ENCODE measurements around the gene DUSP1.

Gene DUSP1

DNA sequence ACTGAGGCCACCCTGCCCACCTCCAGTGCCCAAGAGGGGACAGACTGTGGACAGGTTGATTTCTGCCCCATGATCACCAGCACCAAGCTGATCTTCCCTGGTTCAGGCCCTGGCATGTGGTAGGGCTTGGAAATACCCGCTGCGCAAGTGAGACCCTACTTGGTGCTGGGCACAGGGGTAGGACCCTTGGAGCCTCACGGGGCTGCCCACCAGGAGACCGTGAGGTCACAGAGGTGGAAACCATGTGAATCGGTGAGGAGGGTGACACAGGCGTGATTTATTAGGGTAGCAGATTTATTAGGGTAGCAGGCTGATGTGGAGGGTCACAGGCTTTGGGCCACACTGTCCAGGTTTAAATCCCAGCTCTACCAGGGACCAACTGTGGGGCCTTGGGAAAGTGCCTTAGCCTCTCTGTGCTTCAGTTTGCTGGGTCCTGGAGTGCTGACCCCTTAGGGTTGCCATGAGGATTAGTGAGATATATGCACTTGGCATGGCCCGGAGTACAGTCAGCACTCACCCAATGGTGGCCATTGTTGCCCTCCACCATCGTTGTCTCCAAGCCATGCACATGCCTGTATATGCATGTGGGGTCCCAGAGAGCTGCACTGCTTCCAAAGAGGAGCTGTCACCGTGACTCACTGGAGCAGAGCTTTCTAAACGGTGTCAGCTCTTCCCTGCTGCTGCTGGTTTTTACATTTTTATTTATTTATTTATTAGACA, 20.9 kb upstream of the DUSP1 start:
- TF ChIP-seq ZNF70 (CRISPR knock-in tag; IDR thresholded peaks at IDR 0.05) (no peak), PPARA (CRISPR knock-in tag; IDR thresholded peaks at IDR 0.05; ENCODE audit: borderline replicate concordance) (no peak), RARB (CRISPR knock-in tag; IDR thresholded peaks at IDR 0.05) (no peak), ZNF565 (CRISPR knock-in tag; conservative IDR thresholded peaks at IDR 0.05; ENCODE audit: low read depth) (no peak), GLIS3 (CRISPR knock-in tag; IDR thresholded peaks at IDR 0.05) (no peak), OSR1 (CRISPR knock-in tag; IDR thresholded peaks at IDR 0.05) (no peak), TCF4 (CRISPR knock-in tag; IDR thresholded peaks at IDR 0.05; ENCODE audit: borderline replicate concordance) (no peak), ESRRG (CRISPR knock-in tag; IDR thresholded peaks at IDR 0.05) (no peak), CSDC2 (CRISPR knock-in tag; IDR thresholded peaks at IDR 0.05) (no peak), ISL1 (CRISPR knock-in tag; IDR thresholded peaks at IDR 0.05) (no peak), ZFP30 (CRISPR knock-in tag; IDR thresholded peaks at IDR 0.05) (no peak)
- TF ChIP-seq, protein P1, sequence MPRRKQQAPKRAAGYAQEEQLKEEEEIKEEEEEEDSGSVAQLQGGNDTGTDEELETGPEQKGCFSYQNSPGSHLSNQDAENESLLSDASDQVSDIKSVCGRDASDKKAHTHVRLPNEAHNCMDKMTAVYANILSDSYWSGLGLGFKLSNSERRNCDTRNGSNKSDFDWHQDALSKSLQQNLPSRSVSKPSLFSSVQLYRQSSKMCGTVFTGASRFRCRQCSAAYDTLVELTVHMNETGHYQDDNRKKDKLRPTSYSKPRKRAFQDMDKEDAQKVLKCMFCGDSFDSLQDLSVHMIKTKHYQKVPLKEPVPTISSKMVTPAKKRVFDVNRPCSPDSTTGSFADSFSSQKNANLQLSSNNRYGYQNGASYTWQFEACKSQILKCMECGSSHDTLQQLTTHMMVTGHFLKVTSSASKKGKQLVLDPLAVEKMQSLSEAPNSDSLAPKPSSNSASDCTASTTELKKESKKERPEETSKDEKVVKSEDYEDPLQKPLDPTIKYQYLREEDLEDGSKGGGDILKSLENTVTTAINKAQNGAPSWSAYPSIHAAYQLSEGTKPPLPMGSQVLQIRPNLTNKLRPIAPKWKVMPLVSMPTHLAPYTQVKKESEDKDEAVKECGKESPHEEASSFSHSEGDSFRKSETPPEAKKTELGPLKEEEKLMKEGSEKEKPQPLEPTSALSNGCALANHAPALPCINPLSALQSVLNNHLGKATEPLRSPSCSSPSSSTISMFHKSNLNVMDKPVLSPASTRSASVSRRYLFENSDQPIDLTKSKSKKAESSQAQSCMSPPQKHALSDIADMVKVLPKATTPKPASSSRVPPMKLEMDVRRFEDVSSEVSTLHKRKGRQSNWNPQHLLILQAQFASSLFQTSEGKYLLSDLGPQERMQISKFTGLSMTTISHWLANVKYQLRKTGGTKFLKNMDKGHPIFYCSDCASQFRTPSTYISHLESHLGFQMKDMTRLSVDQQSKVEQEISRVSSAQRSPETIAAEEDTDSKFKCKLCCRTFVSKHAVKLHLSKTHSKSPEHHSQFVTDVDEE (CRISPR knock-in tag; IDR thresholded peaks at IDR 0.05), result no peak
- TF ChIP-seq, protein P2, sequence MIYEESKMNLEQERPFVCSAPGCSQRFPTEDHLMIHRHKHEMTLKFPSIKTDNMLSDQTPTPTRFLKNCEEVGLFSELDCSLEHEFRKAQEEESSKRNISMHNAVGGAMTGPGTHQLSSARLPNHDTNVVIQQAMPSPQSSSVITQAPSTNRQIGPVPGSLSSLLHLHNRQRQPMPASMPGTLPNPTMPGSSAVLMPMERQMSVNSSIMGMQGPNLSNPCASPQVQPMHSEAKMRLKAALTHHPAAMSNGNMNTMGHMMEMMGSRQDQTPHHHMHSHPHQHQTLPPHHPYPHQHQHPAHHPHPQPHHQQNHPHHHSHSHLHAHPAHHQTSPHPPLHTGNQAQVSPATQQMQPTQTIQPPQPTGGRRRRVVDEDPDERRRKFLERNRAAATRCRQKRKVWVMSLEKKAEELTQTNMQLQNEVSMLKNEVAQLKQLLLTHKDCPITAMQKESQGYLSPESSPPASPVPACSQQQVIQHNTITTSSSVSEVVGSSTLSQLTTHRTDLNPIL (CRISPR knock-in tag; IDR thresholded peaks at IDR 0.05; ENCODE audit: low read depth), result no peak
- TF ChIP-seq, protein P3, sequence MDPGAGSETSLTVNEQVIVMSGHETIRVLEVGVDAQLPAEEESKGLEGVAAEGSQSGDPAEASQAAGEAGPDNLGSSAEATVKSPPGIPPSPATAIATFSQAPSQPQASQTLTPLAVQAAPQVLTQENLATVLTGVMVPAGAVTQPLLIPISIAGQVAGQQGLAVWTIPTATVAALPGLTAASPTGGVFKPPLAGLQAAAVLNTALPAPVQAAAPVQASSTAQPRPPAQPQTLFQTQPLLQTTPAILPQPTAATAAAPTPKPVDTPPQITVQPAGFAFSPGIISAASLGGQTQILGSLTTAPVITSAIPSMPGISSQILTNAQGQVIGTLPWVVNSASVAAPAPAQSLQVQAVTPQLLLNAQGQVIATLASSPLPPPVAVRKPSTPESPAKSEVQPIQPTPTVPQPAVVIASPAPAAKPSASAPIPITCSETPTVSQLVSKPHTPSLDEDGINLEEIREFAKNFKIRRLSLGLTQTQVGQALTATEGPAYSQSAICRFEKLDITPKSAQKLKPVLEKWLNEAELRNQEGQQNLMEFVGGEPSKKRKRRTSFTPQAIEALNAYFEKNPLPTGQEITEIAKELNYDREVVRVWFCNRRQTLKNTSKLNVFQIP (CRISPR knock-in tag; IDR thresholded peaks at IDR 0.05; ENCODE audit: borderline replicate concordance, low read depth), result no peak
- no peak for ATAC-seq

DNA sequence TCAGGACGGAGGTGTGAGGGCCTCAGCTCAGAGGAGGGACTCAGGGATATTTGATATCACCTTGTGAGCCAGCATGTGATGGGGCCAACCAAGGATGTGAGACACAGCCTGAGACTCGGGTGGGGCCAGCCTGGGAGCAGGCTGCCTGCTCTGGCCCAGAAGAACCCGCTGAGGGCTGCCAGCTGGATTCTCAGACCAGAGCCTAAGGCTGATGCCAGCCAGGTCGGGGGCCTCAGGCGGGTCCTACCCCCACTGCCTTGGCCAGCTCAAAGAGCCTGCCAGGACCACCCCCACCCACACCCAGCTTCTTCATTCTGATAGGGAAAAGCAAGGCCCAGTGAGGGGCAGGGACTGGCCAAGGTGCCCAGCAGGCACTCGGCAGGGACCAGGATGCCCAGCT, 20.3 kb upstream of the DUSP1 start:
- no peak for ATAC-seq
- TF ChIP-seq, protein P4, sequence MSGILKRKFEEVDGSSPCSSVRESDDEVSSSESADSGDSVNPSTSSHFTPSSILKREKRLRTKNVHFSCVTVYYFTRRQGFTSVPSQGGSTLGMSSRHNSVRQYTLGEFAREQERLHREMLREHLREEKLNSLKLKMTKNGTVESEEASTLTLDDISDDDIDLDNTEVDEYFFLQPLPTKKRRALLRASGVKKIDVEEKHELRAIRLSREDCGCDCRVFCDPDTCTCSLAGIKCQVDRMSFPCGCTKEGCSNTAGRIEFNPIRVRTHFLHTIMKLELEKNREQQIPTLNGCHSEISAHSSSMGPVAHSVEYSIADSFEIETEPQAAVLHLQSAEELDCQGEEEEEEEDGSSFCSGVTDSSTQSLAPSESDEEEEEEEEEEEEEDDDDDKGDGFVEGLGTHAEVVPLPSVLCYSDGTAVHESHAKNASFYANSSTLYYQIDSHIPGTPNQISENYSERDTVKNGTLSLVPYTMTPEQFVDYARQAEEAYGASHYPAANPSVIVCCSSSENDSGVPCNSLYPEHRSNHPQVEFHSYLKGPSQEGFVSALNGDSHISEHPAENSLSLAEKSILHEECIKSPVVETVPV (CRISPR knock-in tag; IDR thresholded peaks at IDR 0.05), result no peak
- TF ChIP-seq GLIS3 (CRISPR knock-in tag; IDR thresholded peaks at IDR 0.05) (no peak), ZFP3 (CRISPR knock-in tag; IDR thresholded peaks at IDR 0.05) (no peak), RARB (CRISPR knock-in tag; IDR thresholded peaks at IDR 0.05) (no peak), PPARA (CRISPR knock-in tag; IDR thresholded peaks at IDR 0.05; ENCODE audit: borderline replicate concordance) (no peak), ZNF8 (CRISPR knock-in tag; IDR thresholded peaks at IDR 0.05) (no peak), TOX (CRISPR knock-in tag; IDR thresholded peaks at IDR 0.05; ENCODE audit: borderline replicate concordance) (no peak), SNAI2 (CRISPR knock-in tag; IDR thresholded peaks at IDR 0.05) (no peak), ZNF565 (CRISPR knock-in tag; conservative IDR thresholded peaks at IDR 0.05; ENCODE audit: low read depth) (no peak), OSR1 (CRISPR knock-in tag; IDR thresholded peaks at IDR 0.05) (no peak), ZNF70 (CRISPR knock-in tag; IDR thresholded peaks at IDR 0.05) (no peak), ESRRG (CRISPR knock-in tag; IDR thresholded peaks at IDR 0.05) (no peak)
- TF ChIP-seq, protein P5, sequence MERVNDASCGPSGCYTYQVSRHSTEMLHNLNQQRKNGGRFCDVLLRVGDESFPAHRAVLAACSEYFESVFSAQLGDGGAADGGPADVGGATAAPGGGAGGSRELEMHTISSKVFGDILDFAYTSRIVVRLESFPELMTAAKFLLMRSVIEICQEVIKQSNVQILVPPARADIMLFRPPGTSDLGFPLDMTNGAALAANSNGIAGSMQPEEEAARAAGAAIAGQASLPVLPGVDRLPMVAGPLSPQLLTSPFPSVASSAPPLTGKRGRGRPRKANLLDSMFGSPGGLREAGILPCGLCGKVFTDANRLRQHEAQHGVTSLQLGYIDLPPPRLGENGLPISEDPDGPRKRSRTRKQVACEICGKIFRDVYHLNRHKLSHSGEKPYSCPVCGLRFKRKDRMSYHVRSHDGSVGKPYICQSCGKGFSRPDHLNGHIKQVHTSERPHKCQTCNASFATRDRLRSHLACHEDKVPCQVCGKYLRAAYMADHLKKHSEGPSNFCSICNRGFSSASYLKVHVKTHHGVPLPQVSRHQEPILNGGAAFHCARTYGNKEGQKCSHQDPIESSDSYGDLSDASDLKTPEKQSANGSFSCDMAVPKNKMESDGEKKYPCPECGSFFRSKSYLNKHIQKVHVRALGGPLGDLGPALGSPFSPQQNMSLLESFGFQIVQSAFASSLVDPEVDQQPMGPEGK (CRISPR knock-in tag; IDR thresholded peaks at IDR 0.05; ENCODE audit: borderline replicate concordance), result no peak
- TF ChIP-seq, protein P1 (CRISPR knock-in tag; IDR thresholded peaks at IDR 0.05), result no peak
- TF ChIP-seq, protein P3 (CRISPR knock-in tag; IDR thresholded peaks at IDR 0.05; ENCODE audit: borderline replicate concordance, low read depth), result no peak

Data from SK-N-SH treated with all-trans-retinoic acid at 6 μM for 48 hours (cell line).